ENCODE results near the gene EXOC6. TPM values are rescaled to one million over a fixed set of nuclear protein-coding genes. Genes with fewer than 3 reads are reported as not detected.

EXOC6 gene
- total RNA-seq, 4 donors from 2014 or later: 9.7 to 760 (median 13.7) TPM

GRCh38 chr10:93026072-93026471 lies 177.8 kb downstream of the EXOC6 start:
- no peak for TF ChIP-seq CTCF (IDR thresholded peaks at IDR 0.05; ENCODE audit: low read depth)

GRCh38 chr10:93027508-93027907 lies 179.2 kb downstream of the EXOC6 start:
- no peak for TF ChIP-seq CTCF (IDR thresholded peaks at IDR 0.05; ENCODE audit: low read depth)

- no peak for TF ChIP-seq CTCF (IDR thresholded peaks at IDR 0.05; ENCODE audit: low read depth)
Observed at GRCh38 chr10:93028883-93029282, 180.6 kb downstream of the EXOC6 start.

GRCh38 chr10:93030409-93030808 lies 182.1 kb downstream of the EXOC6 start:
- no peak for TF ChIP-seq CTCF (IDR thresholded peaks at IDR 0.05; ENCODE audit: low read depth)

GRCh38 chr10:93032105-93032808 lies 183.9 kb downstream of the EXOC6 start:
- no peak for TF ChIP-seq CTCF (IDR thresholded peaks at IDR 0.05; ENCODE audit: low read depth)

- no peak for TF ChIP-seq CTCF (IDR thresholded peaks at IDR 0.05; ENCODE audit: low read depth)
Observed at GRCh38 chr10:93032809-93033137, 184.5 kb downstream of the EXOC6 start.

GRCh38 chr10:93034426-93034825 lies 186.1 kb downstream of the EXOC6 start:
- TF ChIP-seq CTCF (IDR thresholded peaks at IDR 0.05; ENCODE audit: low read depth): no peak
